Measurements from ENCODE around the gene SLCO2B1. TPM values are rescaled to one million over a fixed set of nuclear protein-coding genes. Genes with fewer than 3 reads are reported as not detected.

SLCO2B1 gene
- total and polyA plus RNA-seq, 12 donors, result 5.8 to 234 (median 122) TPM

DNA sequence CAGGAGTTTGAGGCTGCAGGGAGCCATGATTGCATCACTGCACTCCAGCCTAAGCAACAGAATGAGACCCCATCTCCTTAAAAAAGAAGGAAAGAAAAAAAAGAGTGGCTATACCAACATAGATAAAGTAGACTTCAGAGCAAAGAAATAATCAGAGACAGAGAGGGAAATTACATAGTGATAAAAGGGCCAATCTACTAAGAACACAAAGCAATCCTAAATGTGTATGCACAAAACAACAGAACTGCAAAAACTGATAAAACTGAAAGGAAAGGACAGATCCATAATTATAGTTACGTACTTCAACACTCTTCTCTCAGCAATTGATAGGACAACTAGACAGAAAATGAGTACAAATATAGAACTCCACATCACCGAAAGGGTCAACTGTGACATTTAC, 36.4 kb upstream of the SLCO2B1 start:
- H3K4me1 ChIP-seq (replicated peaks in 1 of 2), result no peaks in the 10 kb centered on the region
- H3K27me3 ChIP-seq, result no peaks in the 10 kb centered on the region
- no peaks in the 10 kb centered on the region for H3K36me3 ChIP-seq (replicated peaks in 1 of 2)
- 85 to 92% (median 92%) methylated on average over 2 of the region's 2 CpGs for WGBS, 4 donors
- no peaks in the 10 kb centered on the region for H3K9me3 ChIP-seq (replicated peaks in 1 of 3)
- no peak overlapping the region for H3K27ac ChIP-seq
- DNase-seq, result no peak
- intact Hi-C loops (cut with DNase I), result no loop called here
- H3K4me3 ChIP-seq, result no peak overlapping the region
- TF ChIP-seq CTCF (IDR thresholded peaks at IDR 0.05) (no peak), POLR2A (IDR thresholded peaks at IDR 0.05) (no peak)

DNA sequence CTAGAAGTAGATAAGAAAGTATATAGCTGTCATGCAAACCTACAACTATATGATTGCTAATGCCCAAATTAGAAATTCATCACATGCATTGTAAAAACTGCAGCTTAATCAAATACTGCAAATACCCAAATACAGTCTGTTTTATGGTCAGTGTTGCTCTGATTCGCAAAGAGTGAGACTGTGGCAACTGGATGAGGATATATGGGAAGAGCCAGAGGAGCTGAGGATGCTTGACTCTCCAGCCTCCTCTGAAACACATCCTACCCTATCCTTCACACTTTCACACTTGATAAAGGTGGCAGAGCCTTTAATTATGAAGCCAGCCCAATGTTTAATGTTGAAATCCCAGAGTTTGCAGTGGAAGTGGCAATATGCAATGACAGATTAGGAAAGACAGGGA, 32.3 kb upstream of the SLCO2B1 start:
- Histone ChIP-seq H3K27ac (no peak overlapping the region), H3K36me3 (replicated peaks in 1 of 2) (no peaks in the 10 kb centered on the region), H3K4me3 (no peak overlapping the region), H3K9me3 (replicated peaks in 1 of 3) (no peaks in the 10 kb centered on the region), H3K27me3 (no peaks in the 10 kb centered on the region), H3K4me1 (replicated peaks in 1 of 2) (no peaks in the 10 kb centered on the region)
- 0 to 48% (median 40%) methylated on average over 1 of the region's 1 CpG for WGBS, 4 donors
- no peak for DNase-seq
- TF ChIP-seq CTCF (IDR thresholded peaks at IDR 0.05) (no peak), POLR2A (IDR thresholded peaks at IDR 0.05) (no peak)
- intact Hi-C loops (cut with DNase I), result no loop called here

DNA sequence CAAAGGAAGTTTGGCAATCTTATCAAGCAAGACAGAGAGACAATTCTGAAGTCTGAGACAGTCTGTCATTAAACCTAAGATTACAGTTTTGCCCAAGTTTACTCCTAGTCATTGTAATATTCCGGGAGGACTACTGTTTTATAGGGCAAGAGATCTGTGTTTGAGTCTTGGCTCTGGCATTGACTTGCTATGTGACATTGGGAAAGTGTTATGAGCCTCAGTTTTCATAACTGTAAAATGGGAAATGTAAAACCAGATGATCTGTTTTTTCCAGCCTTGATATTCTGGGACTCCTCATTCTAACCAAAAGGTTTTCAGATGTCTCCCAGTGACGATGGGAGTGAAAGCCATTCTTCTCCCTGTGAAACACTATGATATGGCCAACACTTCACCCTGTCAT, 24.3 kb upstream of the SLCO2B1 start:
- Histone ChIP-seq H3K27ac (no peak overlapping the region), H3K27me3 (peaks cover 7% of the 10 kb centered on the region), H3K4me1 (replicated peaks in 1 of 2) (no peaks in the 10 kb centered on the region), H3K9me3 (replicated peaks in 1 of 3) (no peaks in the 10 kb centered on the region), H3K4me3 (no peak overlapping the region), H3K36me3 (replicated peaks in 1 of 2) (no peaks in the 10 kb centered on the region)
- TF ChIP-seq CTCF (IDR thresholded peaks at IDR 0.05) (no peak), POLR2A (IDR thresholded peaks at IDR 0.05) (no peak)
- DNase-seq, result no peak
- WGBS, 4 donors, result 56 to 70% (median 65%) methylated on average over 2 of the region's 2 CpGs
- intact Hi-C loops (cut with DNase I), result no loop called here

GRCh38 chr11:75132080-75132479, 18.8 kb upstream of the SLCO2B1 start:
- Histone ChIP-seq H3K27ac (no peak overlapping the region), H3K4me3 (no peak overlapping the region), H3K36me3 (replicated peaks in 1 of 2) (no peaks in the 10 kb centered on the region), H3K4me1 (replicated peaks in 1 of 2) (no peaks in the 10 kb centered on the region), H3K27me3 (peaks cover 7% of the 10 kb centered on the region), H3K9me3 (replicated peaks in 1 of 3) (no peaks in the 10 kb centered on the region)
- 83 to 92% (median 90%) methylated on average over 3 of the region's 3 CpGs for WGBS, 4 donors
- intact Hi-C loops (cut with DNase I), result no loop called here
- DNase-seq, result no peak
- TF ChIP-seq POLR2A (IDR thresholded peaks at IDR 0.05) (no peak), CTCF (IDR thresholded peaks at IDR 0.05) (no peak)
